ENCODE data around the gene ZNF692.

Gene ZNF692

DNA sequence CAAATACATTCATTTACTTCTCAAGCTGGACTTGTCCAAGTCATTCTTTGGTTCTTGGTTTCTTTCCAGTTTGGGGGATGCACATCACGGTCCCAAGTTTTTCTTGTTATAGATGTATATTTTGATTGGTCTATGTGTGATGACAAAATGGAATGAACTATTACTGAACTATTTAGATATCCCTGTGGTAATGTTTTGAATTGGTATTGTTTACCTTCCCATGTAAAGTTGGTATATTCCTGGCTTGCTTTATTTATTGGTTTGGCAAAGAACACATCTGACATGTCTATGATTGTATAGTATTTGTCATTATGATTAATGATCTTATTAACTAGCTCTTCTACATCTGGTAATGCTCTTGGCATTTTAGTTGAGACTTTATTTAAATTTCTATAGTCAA, 22.4 kb upstream of the ZNF692 start:
- DNase-seq (ENCODE audit: low spot score), result no peak

DNA sequence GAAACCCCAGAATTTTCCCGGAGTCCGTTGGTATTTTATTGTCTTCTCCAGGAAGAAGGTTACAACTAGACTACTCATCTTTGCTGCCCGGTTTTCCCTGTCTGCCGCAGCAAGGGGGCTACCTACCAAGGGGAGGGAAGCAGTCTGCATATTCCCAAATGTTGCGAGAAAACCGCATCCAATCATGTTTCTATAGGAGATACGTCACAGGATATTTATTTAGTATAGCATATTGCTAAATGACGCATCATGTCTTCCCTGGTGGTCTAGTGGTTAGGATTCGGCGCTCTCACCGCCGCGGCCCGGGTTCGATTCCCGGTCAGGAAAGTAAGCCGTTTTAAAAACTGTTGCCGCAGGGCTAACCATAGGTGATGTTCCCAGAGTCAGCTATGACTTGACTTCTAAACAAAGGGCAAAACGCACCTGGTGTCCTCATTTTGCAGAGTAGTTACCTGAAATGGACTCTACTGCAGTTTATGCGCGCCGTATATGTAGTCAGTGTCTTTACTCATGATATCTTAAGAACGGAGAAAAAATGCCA, 15.2 kb upstream of the ZNF692 start:
- peak; percentile 82 for DNase-seq (ENCODE audit: low spot score)

- peak; percentile 94 for DNase-seq (ENCODE audit: low spot score)
These were observed 14.6 kb upstream of the ZNF692 start for GRCh38 chr1:248873409-248873992.

DNA sequence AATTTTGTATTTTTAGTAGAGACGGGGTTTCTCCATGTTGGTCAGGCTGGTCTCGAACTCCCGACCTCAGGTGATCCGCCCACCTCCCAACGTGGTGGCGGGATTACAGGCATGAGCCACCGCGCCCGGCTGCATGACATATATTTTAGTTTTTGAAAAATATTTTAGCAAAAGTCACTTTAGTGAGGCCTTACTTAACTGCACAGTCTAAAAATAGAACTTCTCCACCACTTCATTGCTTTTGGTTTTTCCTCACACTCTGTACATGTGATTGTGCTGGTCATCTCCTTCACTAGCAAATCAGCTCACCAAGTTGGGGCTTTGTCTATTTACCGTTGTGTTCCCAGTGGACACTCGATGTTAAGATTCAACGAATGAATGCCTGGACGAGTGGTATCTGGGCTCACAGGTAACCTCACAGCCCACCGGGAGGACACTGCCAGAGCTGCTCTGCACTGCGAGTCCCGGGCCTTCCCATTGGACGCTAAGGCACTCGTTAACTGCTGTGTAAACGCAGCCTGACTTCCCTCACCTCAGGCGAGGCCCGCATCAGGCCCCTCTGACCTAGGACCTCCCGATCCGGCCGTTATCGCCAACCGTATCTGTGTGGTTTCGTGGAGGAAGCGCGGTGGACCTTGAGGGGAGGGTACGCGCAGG, 14.0 kb upstream of the ZNF692 start:
- peak; percentile 72 for DNase-seq (ENCODE audit: low spot score)

- no peak for DNase-seq (ENCODE audit: low spot score)
These were observed 13.0 kb upstream of the ZNF692 start for GRCh38 chr1:248871837-248872401.

DNA sequence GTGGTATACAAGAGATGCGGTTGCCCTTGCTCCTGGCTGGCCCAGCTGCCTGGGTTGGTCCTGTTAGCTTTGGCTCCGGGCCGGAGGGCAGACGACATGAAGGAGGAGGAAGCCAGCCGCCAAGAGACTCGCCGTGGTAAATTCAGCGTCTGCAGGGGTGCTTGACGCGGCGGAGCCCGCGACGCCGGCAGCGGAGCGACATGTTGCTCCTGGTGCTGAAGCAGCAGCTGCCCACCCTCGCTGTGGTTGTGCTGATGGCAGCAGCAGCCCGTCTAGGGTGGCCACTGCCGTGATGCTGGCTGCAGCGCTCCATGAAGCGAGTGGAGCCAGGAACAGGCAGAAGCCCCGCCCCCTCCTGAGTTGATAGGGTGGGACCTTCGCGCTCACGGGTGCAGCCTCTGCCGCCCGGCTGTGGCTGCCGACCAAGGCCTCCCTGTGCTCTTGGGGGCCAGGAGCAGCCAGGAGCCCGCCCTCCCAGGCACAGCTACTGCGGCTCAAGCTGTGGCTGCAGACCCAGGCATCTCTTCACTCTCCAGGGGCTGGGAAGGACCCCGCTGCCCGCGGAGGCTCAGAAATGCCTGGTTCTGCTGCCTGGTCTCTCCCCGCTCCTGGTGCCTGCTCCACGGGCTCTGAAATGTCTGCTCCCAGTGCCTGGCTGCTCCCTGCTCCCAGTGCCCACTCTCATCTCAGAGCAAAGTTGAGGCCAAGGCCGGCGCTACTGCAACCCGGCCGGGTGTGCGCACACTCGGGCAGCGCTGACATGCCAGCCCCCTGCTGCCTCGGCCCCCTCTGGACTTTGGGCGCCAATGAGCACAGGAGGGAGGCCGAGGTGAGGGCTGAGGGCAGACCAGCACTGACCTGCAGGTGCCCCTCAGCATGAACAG, 4.4 kb upstream of the ZNF692 start:
- peak; percentile 52 for DNase-seq (ENCODE audit: low spot score)

- no peak for DNase-seq (ENCODE audit: low spot score)
These were observed 3.8 kb upstream of the ZNF692 start for GRCh38 chr1:248862695-248862997.

- DNase-seq (ENCODE audit: low spot score), result no peak
These were observed 2.7 kb upstream of the ZNF692 start for GRCh38 chr1:248861616-248862015.

DNA sequence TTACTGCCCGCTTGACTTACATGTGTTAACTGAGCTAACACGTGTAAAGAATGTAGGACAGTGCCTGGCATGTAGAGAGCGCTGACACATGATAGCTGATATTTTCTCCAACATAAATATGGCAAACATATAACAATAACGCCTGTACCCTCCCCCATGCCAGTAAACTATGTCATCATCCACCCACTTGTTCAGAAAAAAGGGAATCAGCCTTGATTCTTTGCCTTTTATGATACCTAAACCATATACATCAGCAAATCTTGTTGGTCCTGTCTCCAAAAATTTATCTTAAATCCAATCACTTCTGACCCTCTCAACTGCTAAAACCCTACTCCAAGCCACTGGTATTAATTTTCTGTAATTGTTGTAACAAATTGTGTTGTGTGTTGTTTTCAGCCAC, 1.1 kb upstream of the ZNF692 start:
- no peak for DNase-seq (ENCODE audit: low spot score)

- DNase-seq (ENCODE audit: low spot score), result peak; percentile 67
These were observed 592 bp downstream of the ZNF692 start for GRCh38 chr1:248858096-248858890.

DNA sequence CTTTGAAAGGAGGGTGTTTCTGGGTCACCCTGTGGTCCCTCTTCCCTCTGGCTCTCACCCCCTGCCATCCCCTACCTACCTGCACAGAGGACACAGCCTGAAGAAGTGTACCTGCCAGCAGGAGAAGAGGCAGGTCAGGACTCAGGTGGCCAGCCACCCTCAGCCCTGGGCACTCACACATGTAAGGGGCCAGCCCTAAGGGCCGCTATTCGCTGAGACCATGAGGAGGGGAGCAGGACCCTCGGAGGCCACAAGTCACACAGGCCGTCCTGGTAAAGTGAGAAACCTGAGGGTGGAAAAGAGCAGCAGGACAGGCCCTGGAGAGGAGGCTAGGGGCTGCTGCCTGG, 1.2 kb downstream of the ZNF692 start:
- no peak for DNase-seq (ENCODE audit: low spot score)

DNA sequence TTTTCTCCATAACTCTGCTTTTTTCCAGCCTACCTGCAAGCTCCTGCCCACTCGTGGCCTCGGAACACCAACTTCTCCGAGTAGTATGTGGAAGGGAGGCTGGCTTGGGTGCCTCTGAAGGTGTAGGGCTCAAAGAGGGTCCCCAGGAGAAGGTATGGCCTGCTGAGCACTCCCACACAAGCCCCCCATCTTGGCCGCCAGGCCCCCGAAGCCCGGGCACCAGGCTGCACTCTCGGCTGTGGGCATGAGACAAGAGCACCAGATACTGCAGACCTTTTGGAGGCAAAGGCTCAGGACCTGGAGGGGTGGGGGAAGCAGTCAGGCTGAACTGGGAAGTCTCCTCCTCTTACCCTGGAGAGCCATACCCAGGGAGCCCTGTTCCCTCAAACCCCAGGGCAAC, 1.7 kb downstream of the ZNF692 start:
- no peak for DNase-seq (ENCODE audit: low spot score)

- no peak for DNase-seq (ENCODE audit: low spot score)
These were observed 2.7 kb downstream of the ZNF692 start for GRCh38 chr1:248856176-248856575.

- no peak for DNase-seq (ENCODE audit: low spot score)
These were observed 3.3 kb downstream of the ZNF692 start for GRCh38 chr1:248855580-248855979.

GRCh38 chr1:248853663-248854375, 5.1 kb downstream of the ZNF692 start:
- no peak for DNase-seq (ENCODE audit: low spot score)

GRCh38 chr1:248852481-248853405, 6.1 kb downstream of the ZNF692 start:
- DNase-seq (ENCODE audit: low spot score), result no peak

DNA sequence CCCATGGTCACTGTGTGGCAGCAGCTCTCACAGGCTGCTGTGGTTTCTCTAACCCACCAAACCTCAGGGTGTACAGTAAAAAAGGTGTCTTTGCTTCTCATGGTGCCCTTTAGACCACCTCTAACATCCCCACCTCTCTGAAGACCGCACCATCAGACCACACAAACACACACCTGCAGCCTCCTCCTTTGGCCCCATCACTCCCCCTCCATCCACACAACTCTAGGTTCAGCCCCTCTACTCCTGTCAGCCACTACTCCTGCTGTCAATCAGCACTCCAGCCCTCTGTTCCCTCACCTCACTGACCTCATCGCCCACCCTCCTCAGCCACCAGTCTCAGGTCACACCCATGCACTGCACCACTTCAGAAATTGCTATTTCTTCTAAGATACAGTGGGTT, 7.5 kb downstream of the ZNF692 start:
- DNase-seq (ENCODE audit: low spot score), result no peak

DNA sequence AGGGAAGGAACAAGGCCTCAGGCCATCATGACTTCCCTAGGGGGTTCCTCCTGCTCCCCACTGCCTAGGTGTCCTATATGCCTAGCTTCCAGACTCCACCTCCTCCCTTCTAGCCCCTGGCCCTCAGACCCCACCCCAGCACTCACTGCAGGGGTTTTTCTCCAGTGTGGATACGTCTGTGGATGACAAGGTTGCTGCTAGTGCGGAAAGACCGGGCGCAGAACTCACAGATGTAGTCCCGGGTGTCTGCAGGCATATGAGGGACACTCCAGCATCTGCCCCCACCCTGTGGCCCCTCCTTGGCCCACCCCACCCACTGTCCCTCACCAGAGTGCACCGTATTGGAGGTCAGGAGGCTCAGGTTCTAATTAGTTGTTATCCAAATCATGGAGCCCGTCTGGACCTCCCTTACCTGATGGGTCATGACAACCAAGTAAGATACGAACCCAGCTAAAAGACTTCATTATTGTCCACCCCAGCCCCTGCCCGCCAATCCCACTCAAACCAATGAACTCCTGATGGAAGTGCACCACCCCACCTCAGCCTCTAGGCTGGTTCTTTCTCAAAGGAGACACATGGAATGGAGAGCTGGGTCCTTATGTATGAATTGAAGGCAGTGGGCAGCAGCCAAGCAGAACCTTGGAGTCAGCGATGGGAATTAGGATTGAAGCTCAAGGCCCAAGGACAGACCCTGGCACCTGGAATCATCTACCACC, 8.2 kb downstream of the ZNF692 start:
- DNase-seq (ENCODE audit: low spot score), result no peak

DNA sequence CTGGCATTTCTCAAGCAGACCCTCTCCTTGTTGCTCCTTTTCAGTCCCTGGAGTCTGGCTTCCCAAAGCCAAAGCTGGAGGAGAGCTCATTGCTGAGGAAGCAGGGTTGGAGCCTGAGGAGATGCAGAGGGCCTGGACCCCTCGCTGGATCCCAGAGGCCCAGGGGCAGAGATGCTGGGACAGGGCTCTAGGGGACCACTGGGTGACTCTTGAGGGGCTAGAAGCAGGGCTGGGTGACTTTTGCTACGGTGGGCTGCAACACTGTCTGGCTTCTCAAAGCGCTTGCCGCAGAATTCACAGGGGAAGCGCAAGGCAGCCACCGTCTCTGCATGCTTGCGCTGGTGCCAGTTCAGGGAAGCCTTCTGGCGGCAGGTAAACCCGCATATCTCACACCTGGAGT, 8.8 kb downstream of the ZNF692 start:
- DNase-seq (ENCODE audit: low spot score), result no peak

DNA sequence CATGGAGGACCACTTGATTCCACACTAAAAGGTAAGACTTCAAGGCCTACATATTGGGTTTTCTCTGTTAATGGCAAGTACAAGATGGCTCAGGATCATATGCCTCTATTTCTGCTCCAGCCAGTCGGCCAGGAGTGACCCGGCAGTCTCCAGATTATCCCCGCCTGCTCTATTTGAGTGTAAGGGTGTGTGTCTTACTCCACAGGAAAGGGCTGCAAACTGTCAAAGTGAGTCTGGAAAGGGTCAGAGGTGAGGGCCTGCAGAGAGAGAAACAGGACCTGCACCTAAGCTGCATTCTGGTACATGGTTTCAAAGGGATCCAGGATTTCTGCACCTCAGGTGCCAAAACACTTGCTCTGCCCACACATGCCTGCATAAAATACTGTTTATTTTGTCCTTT, 9.2 kb downstream of the ZNF692 start:
- DNase-seq (ENCODE audit: low spot score), result no peak
